PC-9 (cell line): ENCODE results near the gene DNAJC7. TPM values are rescaled to one million over a fixed set of nuclear protein-coding genes. Genes with fewer than 3 reads are reported as not detected.

Experiments used
- BruUV-seq: library from RNA; stranded (reverse); fragments of 400-500 nt; replicated peaks from 2 replicates; lab custom pipeline; 2021; lab: Mats Ljungman, UMichigan
- CTCF ChIA-PET: fragments of 300-600 bp; sonication (Branson Sonifier 250); formaldehyde crosslinking; loops from one replicate; lab custom pipeline; 2022; ENCODE audit warnings: antibody characterized with exemption; lab: Charles Lee
- POLR2A ChIA-PET: fragments of 300-600 bp; sonication (Branson Sonifier 250); formaldehyde crosslinking; loops from one replicate; lab custom pipeline; 2022; ENCODE audit warnings: antibody characterized with exemption; ENCODE audit not compliant: unreplicated experiment; lab: Charles Lee
- DNase-seq, 2 experiments: peaks; one replicate each; pipeline versions ENCODE4 v3.0.0 to v3.0.0-alpha.2; 2015 to 2022; ENCODE audit warnings: mixed read lengths in 1 of 2
- H2AFZ ChIP-seq: fragments of 200-600 bp; sonication (generic); 2 replicates; pipeline ENCODE4 v1.8.1; 2017; ENCODE audit warnings: antibody characterized with exemption
- H3F3A ChIP-seq: fragments of 200-600 bp; sonication (generic); 2 replicates; pipeline ENCODE4 v1.8.1; 2017; ENCODE audit warnings: antibody characterized with exemption, mild to moderate bottlenecking, low read depth; ENCODE audit not compliant: insufficient read depth
- H3K27ac ChIP-seq: fragments of 200-600 bp; sonication (generic); 2 replicates; pipeline ENCODE4 v1.6.1; 2016; ENCODE audit warnings: mixed run types
- H3K27me3 ChIP-seq: fragments of 200-600 bp; sonication (generic); 2 replicates; pipeline ENCODE4 v1.6.1; 2016; ENCODE audit warnings: low read depth, mixed run types; ENCODE audit not compliant: insufficient read depth
- H3K36me3 ChIP-seq: fragments of 200-600 bp; sonication (generic); 2 replicates; pipeline ENCODE4 v1.6.1; 2016; ENCODE audit warnings: low read depth, mixed run types
- H3K4me1 ChIP-seq: fragments of 200-600 bp; sonication (generic); replicated peaks from 2 replicates; pipeline ENCODE4 v1.6.1; 2016; ENCODE audit warnings: mixed run types; ENCODE audit not compliant: insufficient read depth
- H3K4me2 ChIP-seq: fragments of 200-600 bp; sonication (generic); 2 replicates; pipeline ENCODE4 v1.6.1; 2017; ENCODE audit warnings: mixed run types
- H3K4me3 ChIP-seq: fragments of 200-600 bp; sonication (generic); 2 replicates; pipeline ENCODE4 v1.6.1; 2016; ENCODE audit warnings: mixed run types
- H3K79me2 ChIP-seq: fragments of 200-600 bp; sonication (generic); 2 replicates; pipeline ENCODE4 v1.6.1; 2017; ENCODE audit warnings: low read depth, mixed run types
- H3K9me2 ChIP-seq: fragments of 200-600 bp; sonication (generic); 2 replicates; pipeline ENCODE4 v1.8.1; 2017; ENCODE audit warnings: mild to moderate bottlenecking; ENCODE audit not compliant: insufficient read depth
- H3K9me3 ChIP-seq: fragments of 200-600 bp; sonication (generic); 2 replicates; pipeline ENCODE4 v1.8.1; 2016; ENCODE audit warnings: low read depth; ENCODE audit not compliant: insufficient read depth
- H4K20me1 ChIP-seq: fragments of 200-600 bp; sonication (generic); 2 replicates; pipeline ENCODE4 v1.8.1; 2017; ENCODE audit not compliant: insufficient read depth
- CTCF ChIP-seq: fragments of 200-600 bp; sonication (generic); conservative IDR thresholded peaks from 2 replicates; pipeline ENCODE4 v1.6.1; 2017; ENCODE audit warnings: mixed run types, antibody characterized with exemption, mild to moderate bottlenecking, moderate library complexity
- EZH2 ChIP-seq: fragments of 200-600 bp; sonication (generic); IDR thresholded peaks from 2 replicates; pipeline ENCODE4 v1.8.0; 2017; ENCODE audit warnings: antibody characterized with exemption, low read depth
- intact Hi-C: fragments of 100-400 bp; cut with micrococcal nuclease; formaldehyde crosslinking; loops from one replicate; pipeline ENCODE4 v1.10.0; 2022; ENCODE audit not compliant: unreplicated experiment
- total RNA-seq: library from RNA; stranded (reverse); gene quantifications from 2 replicates; pipeline ENCODE4 v1.2.3, GENCODE V29; 2021

DNAJC7 gene
- total RNA-seq, 1 experiment from 2014 or later: 96.1 TPM

- POLR2A ChIA-PET: interaction anchor here (0.6 kb wide), 1 partner anchor 59 kb away, joined by 4 read pairs; no protein-coding TSS in a partner anchor
- Histone ChIP-seq H3K27me3 (no peaks in the 10 kb centered on the region), H3K9me3 (no peaks in the 10 kb centered on the region), H3K4me3 (no peak overlapping the region), H3K4me2 (no peak overlapping the region), H3K79me2 (no peaks in the 10 kb centered on the region), H3F3A (no peaks in the 10 kb centered on the region), H3K4me1 (no peaks in the 10 kb centered on the region), H3K36me3 (no peaks in the 10 kb centered on the region), H3K27ac (no peak overlapping the region), H3K9me2 (no peaks in the 10 kb centered on the region), H4K20me1 (no peaks in the 10 kb centered on the region), H2AFZ (no peak overlapping the region)
- DNase-seq: no peak
- TF ChIP-seq EZH2 (no peak), CTCF (no peak)
- no TSS peak for BruUV-seq
- CTCF ChIA-PET: no interaction called here
- intact Hi-C loops: no loop called here
These were observed 68.3 kb downstream of the DNAJC7 start for GRCh38 chr17:41948762-41949460.

GRCh38 chr17:41944943-41945342 lies 72.3 kb downstream of the DNAJC7 start:
- H3K9me3 ChIP-seq: no peaks in the 10 kb centered on the region
- intact Hi-C loops: no loop called here
- H2AFZ ChIP-seq: no peak overlapping the region
- no peak overlapping the region for H3K4me3 ChIP-seq
- TF ChIP-seq CTCF (no peak), EZH2 (no peak)
- BruUV-seq: no TSS peak
- H4K20me1 ChIP-seq: no peaks in the 10 kb centered on the region
- no peaks in the 10 kb centered on the region for H3K9me2 ChIP-seq
- no peaks in the 10 kb centered on the region for H3K27me3 ChIP-seq
- H3K4me2 ChIP-seq: no peak overlapping the region
- no peaks in the 10 kb centered on the region for H3K79me2 ChIP-seq
- DNase-seq: no peak
- no peaks in the 10 kb centered on the region for H3K36me3 ChIP-seq
- ChIA-PET CTCF (no interaction called here), POLR2A (no interaction called here)
- no peak overlapping the region for H3K27ac ChIP-seq
- 0 out of 2 replicates have a peak, but pooled peaks cover 3% of the 10 kb centered on the region for H3F3A ChIP-seq
- no peaks in the 10 kb centered on the region for H3K4me1 ChIP-seq

- POLR2A ChIA-PET: no interaction called here
- TF ChIP-seq CTCF (no peak), EZH2 (no peak)
These were observed 73.7 kb downstream of the DNAJC7 start for GRCh38 chr17:41943492-41943891.

More at GRCh38 chr17:41943492-41943891, 73.7 kb downstream of the DNAJC7 start:
- H3K4me3 ChIP-seq: no peak overlapping the region
- no peak overlapping the region for H3K27ac ChIP-seq
- 0 out of 2 replicates have a peak, but pooled peaks cover 3% of the 10 kb centered on the region for H3F3A ChIP-seq
- no peaks in the 10 kb centered on the region for H3K79me2 ChIP-seq
- no TSS peak for BruUV-seq
- no peaks in the 10 kb centered on the region for H4K20me1 ChIP-seq
- DNase-seq: no peak
- no peaks in the 10 kb centered on the region for H3K9me3 ChIP-seq
- no peaks in the 10 kb centered on the region for H3K27me3 ChIP-seq
- no peaks in the 10 kb centered on the region for H3K36me3 ChIP-seq
- H2AFZ ChIP-seq: no peak overlapping the region
- no peaks in the 10 kb centered on the region for H3K9me2 ChIP-seq
- H3K4me2 ChIP-seq: no peak overlapping the region
- intact Hi-C loops: no loop called here
- CTCF ChIA-PET: interaction anchor here (0.5 kb wide), 1 partner anchor 11 kb away, joined by 4 read pairs; no protein-coding TSS in a partner anchor
- no peaks in the 10 kb centered on the region for H3K4me1 ChIP-seq
